ENCODE results near the gene HTT.

- TF ChIP-seq EZH2 (IDR thresholded peaks at IDR 0.05) (no peak), FOXP2 (optimal IDR thresholded peaks at IDR 0.05; ENCODE audit: control extremely low read depth, extremely low read length, insufficient read depth) (no peak), POLR2AphosphoS5 (IDR thresholded peaks at IDR 0.05; ENCODE audit: borderline replicate concordance, low read depth, low read length) (no peak)
Measured at GRCh38 chr4:3193531-3194203, 119.2 kb downstream of the HTT start.
